ENCODE measurements around the gene JAG2.
"Not testable (repeated sequence)": the region's sequence is repeated elsewhere in the genome, so short reads cannot be mapped to it uniquely, and the experiment has no call there.

Gene JAG2

GRCh38 chr14:105123981-105124765 is 44.4 kb downstream of the JAG2 start:
- no peak for DNase-seq (ENCODE audit: low read depth, low spot score)
- H3K27ac ChIP-seq, result no peak overlapping the region

- no peak overlapping the region for H3K27ac ChIP-seq
- no peak for DNase-seq (ENCODE audit: low read depth, low spot score)
Measured at GRCh38 chr14:105123064-105123665, 45.4 kb downstream of the JAG2 start.

GRCh38 chr14:105120056-105120455 is 48.5 kb downstream of the JAG2 start:
- no peak for DNase-seq (ENCODE audit: low read depth, low spot score)
- H3K27ac ChIP-seq, result no peak overlapping the region

- DNase-seq (ENCODE audit: low read depth, low spot score), result no peak
- peak overlapping the region; percentile 51 for H3K27ac ChIP-seq
Measured at GRCh38 chr14:105119408-105120025, 49.1 kb downstream of the JAG2 start.

- peak overlapping the region; percentile 51 for H3K27ac ChIP-seq
- peak; percentile 75 for DNase-seq (ENCODE audit: low read depth, low spot score)
Measured at GRCh38 chr14:105118646-105119407, 49.7 kb downstream of the JAG2 start.

GRCh38 chr14:105117710-105118385 is 50.7 kb downstream of the JAG2 start:
- DNase-seq (ENCODE audit: low read depth, low spot score), result no peak
- H3K27ac ChIP-seq, result peak overlapping the region; percentile 51

- DNase-seq (ENCODE audit: low read depth, low spot score), result no peak
Measured at GRCh38 chr14:105117257-105117646, 51.3 kb downstream of the JAG2 start.

GRCh38 chr14:105116451-105117256 is 51.9 kb downstream of the JAG2 start:
- H3K27ac ChIP-seq, result no peak overlapping the region
- no peak for DNase-seq (ENCODE audit: low read depth, low spot score)

More at GRCh38 chr14:105117257-105117646, 51.3 kb downstream of the JAG2 start:
- no peak overlapping the region for H3K27ac ChIP-seq

GRCh38 chr14:105109243-105109642 is 59.3 kb downstream of the JAG2 start:
- H3K27ac ChIP-seq; DNase-seq (ENCODE audit: low read depth, low spot score): not testable (repeated sequence)

GRCh38 chr14:105108516-105108864 is 60.1 kb downstream of the JAG2 start:
- H3K27ac ChIP-seq, result no peak overlapping the region
- DNase-seq (ENCODE audit: low read depth, low spot score), result no peak

- no peak overlapping the region for H3K27ac ChIP-seq
- DNase-seq (ENCODE audit: low read depth, low spot score), result no peak
Measured at GRCh38 chr14:105107781-105108515, 60.6 kb downstream of the JAG2 start.

GRCh38 chr14:105107351-105107750 is 61.2 kb downstream of the JAG2 start:
- DNase-seq (ENCODE audit: low read depth, low spot score), result no peak
- no peak overlapping the region for H3K27ac ChIP-seq

GRCh38 chr14:105105158-105105557 is 63.4 kb downstream of the JAG2 start:
- DNase-seq (ENCODE audit: low read depth, low spot score), result no peak
- no peak overlapping the region for H3K27ac ChIP-seq

GRCh38 chr14:105102893-105103292 is 65.7 kb downstream of the JAG2 start:
- no peak for DNase-seq (ENCODE audit: low read depth, low spot score)
- no peak overlapping the region for H3K27ac ChIP-seq

- no peak for DNase-seq (ENCODE audit: low read depth, low spot score)
- H3K27ac ChIP-seq, result no peak overlapping the region
Measured at GRCh38 chr14:105102361-105102870, 66.2 kb downstream of the JAG2 start.

- no peak overlapping the region for H3K27ac ChIP-seq
- no peak for DNase-seq (ENCODE audit: low read depth, low spot score)
Measured at GRCh38 chr14:105100910-105101309, 67.7 kb downstream of the JAG2 start.

GRCh38 chr14:105099778-105100177 is 68.8 kb downstream of the JAG2 start:
- no peak for DNase-seq (ENCODE audit: low read depth, low spot score)
- H3K27ac ChIP-seq, result no peak overlapping the region

- no peak overlapping the region for H3K27ac ChIP-seq
- no peak for DNase-seq (ENCODE audit: low read depth, low spot score)
Measured at GRCh38 chr14:105098316-105098715, 70.3 kb downstream of the JAG2 start.

GRCh38 chr14:105097794-105098127 is 70.8 kb downstream of the JAG2 start:
- DNase-seq (ENCODE audit: low read depth, low spot score), result no peak
- no peak overlapping the region for H3K27ac ChIP-seq

All from epithelial cell of prostate (primary cell).